ENCODE data around the gene KCNC1. TPM values are rescaled to one million over a fixed set of nuclear protein-coding genes. Genes with fewer than 3 reads are reported as not detected.

Gene KCNC1
- total and polyA plus RNA-seq, 2 experiments from 2014 or later: 0.11 TPM; not detected in 1

- no peak for TF ChIP-seq ZNF462 (CRISPR knock-in tag; IDR thresholded peaks at IDR 0.05)
These were observed 46.6 kb downstream of the KCNC1 start (continued) for GRCh38 chr11:17781221-17781620.

GRCh38 chr11:17781626-17782025 lies 47.0 kb downstream of the KCNC1 start:
- peaks cover 6% of the 10 kb centered on the region for H3K27me3 Mint-ChIP-seq (ENCODE audit: insufficient read depth, low read depth, poor library complexity)
- Histone ChIP-seq H2AFZ (no peak overlapping the region), H3K27me3 (ENCODE audit: insufficient read depth) (no peaks in the 10 kb centered on the region), H3K79me2 (replicated peaks; ENCODE audit: insufficient read depth) (no peaks in the 10 kb centered on the region), H3F3A (replicated peaks; ENCODE audit: low read depth) (no peaks in the 10 kb centered on the region), H3K4me2 (no peak overlapping the region), H4K20me1 (replicated peaks; ENCODE audit: insufficient read depth) (no peaks in the 10 kb centered on the region), H3K4me3 (no peak overlapping the region), H3K4me1 (ENCODE audit: insufficient read depth) (no peaks in the 10 kb centered on the region), H3K27ac (ENCODE audit: low read depth) (no peak overlapping the region), H3K36me3 (ENCODE audit: insufficient read depth) (no peaks in the 10 kb centered on the region), H3K9me2 (ENCODE audit: insufficient read depth) (no peaks in the 10 kb centered on the region)
- H3K36me3 Mint-ChIP-seq (ENCODE audit: low read depth): no peaks in the 10 kb centered on the region
- no peak overlapping the region for H3K27ac Mint-ChIP-seq
- H3K9me3 Mint-ChIP-seq: no peaks in the 10 kb centered on the region
- DNase-seq (ENCODE audit: low spot score): no peak
- ATAC-seq: no peak
- no peak for TF ChIP-seq EZH2phosphoT487 (IDR thresholded peaks at IDR 0.05; ENCODE audit: unreplicated experiment)
- no peak for TF ChIP-seq POLR2AphosphoS5 (IDR thresholded peaks at IDR 0.05; ENCODE audit: low read depth)
- no peak for TF ChIP-seq ZNF114 (CRISPR knock-in tag; IDR thresholded peaks at IDR 0.05)
- no peak for TF ChIP-seq JUNB (IDR thresholded peaks at IDR 0.05; ENCODE audit: unreplicated experiment)
- no peak for TF ChIP-seq CTCF (conservative IDR thresholded peaks at IDR 0.05; ENCODE audit: low read depth in 2 of 2)
- no peak for TF ChIP-seq EZH2 (IDR thresholded peaks at IDR 0.05; ENCODE audit: low read depth, unreplicated experiment)
- no peak for TF ChIP-seq REST (IDR thresholded peaks at IDR 0.05; ENCODE audit: unreplicated experiment)
- no peak for TF ChIP-seq NANOG (IDR thresholded peaks at IDR 0.05; ENCODE audit: borderline replicate concordance)
- no peak for TF ChIP-seq CREB1 (CRISPR knock-in tag; IDR thresholded peaks at IDR 0.05; ENCODE audit: low read depth)
- TF ChIP-seq STAT1 (IDR thresholded peaks at IDR 0.05; ENCODE audit: unreplicated experiment): no peak
- no peak for TF ChIP-seq ZNF331 (CRISPR knock-in tag; IDR thresholded peaks at IDR 0.05; ENCODE audit: low read depth)
- no peak for TF ChIP-seq ETS1 (IDR thresholded peaks at IDR 0.05)
- H3K4me1 Mint-ChIP-seq: no peaks in the 10 kb centered on the region; the same call in 2 of the 3 replicates
- no peak overlapping the region for H3K4me3 Mint-ChIP-seq

Measured in GM23338 (cell line).